ENCODE data around the gene PARD6B. TPM values are rescaled to one million over a fixed set of nuclear protein-coding genes. Genes with fewer than 3 reads are reported as not detected.

The PARD6B gene
- total and polyA plus RNA-seq, 2 of the 13 experiments (the other 11 are each of a cell fraction or from before 2014, with no cell fraction given), result 6.9 to 22.2 TPM

DNA sequence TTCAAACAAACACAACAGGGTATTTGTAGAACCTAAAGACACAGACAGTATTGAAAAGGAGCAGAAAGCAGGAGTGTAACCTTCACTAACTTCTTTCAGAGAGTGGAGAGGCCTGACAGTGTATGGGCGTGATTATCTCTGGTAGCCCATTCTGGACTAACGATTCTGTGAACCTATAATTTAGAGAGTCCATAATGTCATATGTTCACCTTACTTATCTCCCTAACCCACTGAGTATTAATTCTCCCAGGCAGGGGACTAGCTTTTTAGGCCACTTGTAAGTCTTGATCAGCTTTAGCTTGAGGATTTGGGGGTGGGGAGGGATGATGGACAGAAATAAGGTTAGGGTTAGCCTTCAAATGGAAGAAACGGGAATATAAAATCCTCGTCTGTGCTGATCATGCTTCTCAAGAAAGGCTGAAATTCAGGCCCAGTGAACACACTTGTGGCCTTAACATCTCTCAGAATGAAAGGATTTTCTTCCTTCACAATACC, 2.8 kb upstream of the PARD6B start:
- no peak for ATAC-seq
- H3K27ac ChIP-seq (ENCODE audit: extremely low read length, insufficient read depth, low read length), result peak overlapping the region; percentile 41
- TSS peak; percentile 34 for BruUV-seq (replicated peaks)
- H4K20me1 ChIP-seq (ENCODE audit: insufficient read depth, low read length), result peaks cover 6% of the 10 kb centered on the region; the same call in 1 of the 2 replicates
- H2AFZ ChIP-seq (ENCODE audit: low read length), result peak overlapping the region; percentile 67
- ChIA-PET POLR2A (interaction anchor here (0.8 to 3.5 kb wide), 14 partner anchors 13 to 231 kb away, joined by 3 to 65 read pairs (median 4); no protein-coding TSS in a partner anchor), CTCF (ENCODE audit: low intra/inter-chr PET ratio, low total read pairs) (no interaction called here)
- peak overlapping the region; percentile 18 to 87 (median 73); a peak in 4 of 6 replicates for H3K4me3 ChIP-seq (replicated peaks in 1 of 3; ENCODE audit: insufficient read depth in 1 of 3, low read depth in 2 of 3, low read length in 3 of 3)
- in situ Hi-C loops (cut with HindIII; ENCODE audit: extremely low pct_ligation_motif_present, low pct_unique_long_range_greater_than_20kb) (loop anchor here (25.0 kb wide), 1 partner anchor 91 kb away; no protein-coding TSS in a partner anchor), intact Hi-C loops (cut with micrococcal nuclease; ENCODE audit: unreplicated experiment) (loop anchor here (5.0 kb wide), 1 partner anchor 81 kb away; no protein-coding TSS in a partner anchor)
- no peaks in the 10 kb centered on the region; a peak in 1 of 5 replicates for H3K27me3 ChIP-seq (ENCODE audit: control insufficient read depth in 1 of 2, insufficient read depth in 2 of 2, low read length in 2 of 2)
- H3K9me3 ChIP-seq (ENCODE audit: low read length), result no peaks in the 10 kb centered on the region
- no peaks in the 10 kb centered on the region for H3K36me3 ChIP-seq (replicated peaks in 1 of 2; ENCODE audit: control insufficient read depth in 1 of 2, insufficient read depth in 2 of 2, low read length in 2 of 2)
- peak overlapping the region; percentile 99 for H3K4me2 ChIP-seq (ENCODE audit: low read depth, low read length)
- FAIRE-seq, result peak; percentile 26
- H3K4me1 ChIP-seq (ENCODE audit: insufficient read depth, low read length), result peaks cover 74% of the 10 kb centered on the region
- H3K79me2 ChIP-seq (ENCODE audit: insufficient read depth, low read length), result peaks cover 21% of the 10 kb centered on the region
- 15% methylated on average over 4 of the region's 4 CpGs for WGBS (ENCODE audit: low lambda C conversion rate)
- H3K9ac ChIP-seq (ENCODE audit: insufficient read depth, low read depth, low read length), result peak overlapping the region; percentile 74
- peak; percentile 35 for DNase-seq (ENCODE audit: low spot score)
- TF ChIP-seq KDM5A (IDR thresholded peaks at IDR 0.05; ENCODE audit: borderline replicate concordance, low read length), result no peak
- TF ChIP-seq, protein P1, sequence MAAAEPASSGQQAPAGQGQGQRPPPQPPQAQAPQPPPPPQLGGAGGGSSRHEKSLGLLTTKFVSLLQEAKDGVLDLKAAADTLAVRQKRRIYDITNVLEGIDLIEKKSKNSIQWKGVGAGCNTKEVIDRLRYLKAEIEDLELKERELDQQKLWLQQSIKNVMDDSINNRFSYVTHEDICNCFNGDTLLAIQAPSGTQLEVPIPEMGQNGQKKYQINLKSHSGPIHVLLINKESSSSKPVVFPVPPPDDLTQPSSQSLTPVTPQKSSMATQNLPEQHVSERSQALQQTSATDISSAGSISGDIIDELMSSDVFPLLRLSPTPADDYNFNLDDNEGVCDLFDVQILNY (CRISPR knock-in tag; conservative IDR thresholded peaks at IDR 0.05), result no peak
- 0 out of 2 replicates have a peak, but pooled peaks have one; percentile 53 for TF ChIP-seq ZNF615 (CRISPR knock-in tag; IDR thresholded peaks at IDR 0.05; ENCODE audit: borderline replicate concordance)
- no peak for TF ChIP-seq NFYB (CRISPR knock-in tag; IDR thresholded peaks at IDR 0.05)
- TF ChIP-seq SAFB2 (CRISPR knock-in tag; IDR thresholded peaks at IDR 0.05; ENCODE audit: borderline replicate concordance, low read depth), result no peak
- no peak for TF ChIP-seq ZFP36 (IDR thresholded peaks at IDR 0.05; ENCODE audit: borderline replicate concordance, low read depth, low read length, partially characterized antibody)
- TF ChIP-seq ZNF343 (CRISPR knock-in tag; IDR thresholded peaks at IDR 0.05), result no peak
- no peak for TF ChIP-seq XBP1 (CRISPR knock-in tag; IDR thresholded peaks at IDR 0.05)
- TF ChIP-seq MYC (CRISPR knock-in tag; IDR thresholded peaks at IDR 0.05; ENCODE audit: borderline replicate concordance), result no peak
- TF ChIP-seq NFE2L1 (CRISPR knock-in tag; IDR thresholded peaks at IDR 0.05; ENCODE audit: borderline replicate concordance), result no peak
- TF ChIP-seq MAF1 (CRISPR knock-in tag; IDR thresholded peaks at IDR 0.05; ENCODE audit: borderline replicate concordance), result no peak
- TF ChIP-seq, protein P2, sequence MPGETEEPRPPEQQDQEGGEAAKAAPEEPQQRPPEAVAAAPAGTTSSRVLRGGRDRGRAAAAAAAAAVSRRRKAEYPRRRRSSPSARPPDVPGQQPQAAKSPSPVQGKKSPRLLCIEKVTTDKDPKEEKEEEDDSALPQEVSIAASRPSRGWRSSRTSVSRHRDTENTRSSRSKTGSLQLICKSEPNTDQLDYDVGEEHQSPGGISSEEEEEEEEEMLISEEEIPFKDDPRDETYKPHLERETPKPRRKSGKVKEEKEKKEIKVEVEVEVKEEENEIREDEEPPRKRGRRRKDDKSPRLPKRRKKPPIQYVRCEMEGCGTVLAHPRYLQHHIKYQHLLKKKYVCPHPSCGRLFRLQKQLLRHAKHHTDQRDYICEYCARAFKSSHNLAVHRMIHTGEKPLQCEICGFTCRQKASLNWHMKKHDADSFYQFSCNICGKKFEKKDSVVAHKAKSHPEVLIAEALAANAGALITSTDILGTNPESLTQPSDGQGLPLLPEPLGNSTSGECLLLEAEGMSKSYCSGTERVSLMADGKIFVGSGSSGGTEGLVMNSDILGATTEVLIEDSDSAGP (CRISPR knock-in tag; IDR thresholded peaks at IDR 0.05; ENCODE audit: borderline replicate concordance), result no peak
- 0 out of 2 replicates have a peak, but pooled peaks have one; percentile 10 for TF ChIP-seq ZNF792 (CRISPR knock-in tag; IDR thresholded peaks at IDR 0.05)
- TF ChIP-seq, protein P3, sequence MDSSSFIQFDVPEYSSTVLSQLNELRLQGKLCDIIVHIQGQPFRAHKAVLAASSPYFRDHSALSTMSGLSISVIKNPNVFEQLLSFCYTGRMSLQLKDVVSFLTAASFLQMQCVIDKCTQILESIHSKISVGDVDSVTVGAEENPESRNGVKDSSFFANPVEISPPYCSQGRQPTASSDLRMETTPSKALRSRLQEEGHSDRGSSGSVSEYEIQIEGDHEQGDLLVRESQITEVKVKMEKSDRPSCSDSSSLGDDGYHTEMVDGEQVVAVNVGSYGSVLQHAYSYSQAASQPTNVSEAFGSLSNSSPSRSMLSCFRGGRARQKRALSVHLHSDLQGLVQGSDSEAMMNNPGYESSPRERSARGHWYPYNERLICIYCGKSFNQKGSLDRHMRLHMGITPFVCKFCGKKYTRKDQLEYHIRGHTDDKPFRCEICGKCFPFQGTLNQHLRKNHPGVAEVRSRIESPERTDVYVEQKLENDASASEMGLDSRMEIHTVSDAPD (CRISPR knock-in tag; IDR thresholded peaks at IDR 0.05), result no peak
- peak; percentile 20 for TF ChIP-seq HNRNPK (IDR thresholded peaks at IDR 0.05; ENCODE audit: low read depth, low read length, poor library complexity, severe bottlenecking)
- TF ChIP-seq RXRB (CRISPR knock-in tag; IDR thresholded peaks at IDR 0.05; ENCODE audit: borderline replicate concordance), result no peak
- TF ChIP-seq, protein P4, sequence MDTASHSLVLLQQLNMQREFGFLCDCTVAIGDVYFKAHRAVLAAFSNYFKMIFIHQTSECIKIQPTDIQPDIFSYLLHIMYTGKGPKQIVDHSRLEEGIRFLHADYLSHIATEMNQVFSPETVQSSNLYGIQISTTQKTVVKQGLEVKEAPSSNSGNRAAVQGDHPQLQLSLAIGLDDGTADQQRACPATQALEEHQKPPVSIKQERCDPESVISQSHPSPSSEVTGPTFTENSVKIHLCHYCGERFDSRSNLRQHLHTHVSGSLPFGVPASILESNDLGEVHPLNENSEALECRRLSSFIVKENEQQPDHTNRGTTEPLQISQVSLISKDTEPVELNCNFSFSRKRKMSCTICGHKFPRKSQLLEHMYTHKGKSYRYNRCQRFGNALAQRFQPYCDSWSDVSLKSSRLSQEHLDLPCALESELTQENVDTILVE (CRISPR knock-in tag; IDR thresholded peaks at IDR 0.05), result no peak
- TF ChIP-seq ZNF713 (CRISPR knock-in tag; IDR thresholded peaks at IDR 0.05), result no peak

Data from HepG2 (cell line).